SJSA1 (cell line): ENCODE measurements around the gene ANXA2. TPM values are rescaled to one million over a fixed set of nuclear protein-coding genes. Genes with fewer than 3 reads are reported as not detected.

ENCODE experiments used
- DNase-seq, 2 experiments: peaks; one replicate each; pipeline ENCODE4 v3.0.0-alpha.2; 2015 to 2020; ENCODE audit warnings: low spot score in 2 of 2, low read depth in 1 of 2
- H3K27ac ChIP-seq: fragments of 250-450 bp; sonication (Bioruptor Pico); 2 replicates; pipeline ENCODE4 v1.5.1; 2020; ENCODE audit warnings: mild to moderate bottlenecking, moderate library complexity
- H3K27me3 ChIP-seq: fragments of 250-450 bp; sonication (Bioruptor Pico); replicated peaks from 2 replicates; pipeline ENCODE4 v1.5.1; 2020; ENCODE audit warnings: mild to moderate bottlenecking, moderate library complexity
- H3K36me3 ChIP-seq: fragments of 250-450 bp; sonication (Bioruptor Pico); 2 replicates; pipeline ENCODE4 v1.5.1; 2020; ENCODE audit warnings: mild to moderate bottlenecking
- H3K4me1 ChIP-seq: fragments of 250-450 bp; sonication (Bioruptor Pico); replicated peaks from 2 replicates; pipeline ENCODE4 v1.6.1; 2021; ENCODE audit warnings: mild to moderate bottlenecking
- H3K4me3 ChIP-seq: fragments of 250-450 bp; sonication (Bioruptor Pico); 2 replicates; pipeline ENCODE4 v1.5.1; 2020; ENCODE audit warnings: mild to moderate bottlenecking
- H3K9me3 ChIP-seq: fragments of 250-450 bp; sonication (Bioruptor Pico); replicated peaks from 2 replicates; pipeline ENCODE4 v1.5.1; 2020; ENCODE audit warnings: mild to moderate bottlenecking
- total RNA-seq: library from RNA; depleted of rRNA; stranded (reverse); fragments of >200 nt; shearing (Covaris generic); gene quantifications from 2 replicates; pipeline ENCODE4 v1.2.3, GENCODE V29; 2014

The ANXA2 gene
- total RNA-seq, 1 experiment from 2014 or later = 3,434 TPM

GRCh38 chr15:60379185-60379524 is 18.6 kb downstream of the ANXA2 start:
- Histone ChIP-seq H3K9me3 (no peaks in the 10 kb centered on the region), H3K27ac (peak overlapping the region; percentile 95), H3K4me1 (peaks cover 97% of the 10 kb centered on the region), H3K27me3 (no peaks in the 10 kb centered on the region), H3K4me3 (no peak overlapping the region), H3K36me3 (peaks cover 91% of the 10 kb centered on the region)
- DNase-seq = no peak

GRCh38 chr15:60376677-60377095 is 21.1 kb downstream of the ANXA2 start:
- no peaks in the 10 kb centered on the region for H3K27me3 ChIP-seq
- H3K27ac ChIP-seq = peak overlapping the region; percentile 41
- H3K9me3 ChIP-seq = no peaks in the 10 kb centered on the region
- H3K4me3 ChIP-seq = no peak overlapping the region
- peak in 1 of 2 experiments; percentile 56 for DNase-seq
- H3K36me3 ChIP-seq = peaks cover 88% of the 10 kb centered on the region
- H3K4me1 ChIP-seq = peaks cover 97% of the 10 kb centered on the region

GRCh38 chr15:60375306-60375705 is 22.5 kb downstream of the ANXA2 start:
- peaks cover 96% of the 10 kb centered on the region for H3K4me1 ChIP-seq

GRCh38 chr15:60374628-60375081 is 23.1 kb downstream of the ANXA2 start:
- Histone ChIP-seq H3K27me3 (no peaks in the 10 kb centered on the region), H3K36me3 (peaks cover 85% of the 10 kb centered on the region), H3K4me1 (peaks cover 97% of the 10 kb centered on the region), H3K9me3 (no peaks in the 10 kb centered on the region), H3K4me3 (no peak overlapping the region), H3K27ac (peak overlapping the region; percentile 96)
- DNase-seq = peak; percentile 96 to 98

More at GRCh38 chr15:60375306-60375705, 22.5 kb downstream of the ANXA2 start:
- no peaks in the 10 kb centered on the region for H3K27me3 ChIP-seq
- H3K9me3 ChIP-seq = no peaks in the 10 kb centered on the region
- DNase-seq = no peak
- peak overlapping the region; percentile 96 for H3K27ac ChIP-seq
- peaks cover 83% of the 10 kb centered on the region for H3K36me3 ChIP-seq
- no peak overlapping the region for H3K4me3 ChIP-seq

- no peak for DNase-seq
- H3K4me1 ChIP-seq = peaks cover 97% of the 10 kb centered on the region
- no peaks in the 10 kb centered on the region for H3K9me3 ChIP-seq
- H3K4me3 ChIP-seq = no peak overlapping the region
- H3K36me3 ChIP-seq = peaks cover 88% of the 10 kb centered on the region
- no peaks in the 10 kb centered on the region for H3K27me3 ChIP-seq
- H3K27ac ChIP-seq = peak overlapping the region; percentile 96
Observed at GRCh38 chr15:60374209-60374608, 23.6 kb downstream of the ANXA2 start.

- Histone ChIP-seq H3K4me3 (no peak overlapping the region), H3K27me3 (no peaks in the 10 kb centered on the region), H3K27ac (peak overlapping the region; percentile 96), H3K9me3 (no peaks in the 10 kb centered on the region), H3K36me3 (peaks cover 88% of the 10 kb centered on the region), H3K4me1 (peaks cover 97% of the 10 kb centered on the region)
- DNase-seq = peak in 1 of 2 experiments; percentile 23
Observed at GRCh38 chr15:60373745-60374144, 24.0 kb downstream of the ANXA2 start.

- peak in 1 of 2 experiments; percentile 37 for DNase-seq
- peaks cover 88% of the 10 kb centered on the region for H3K36me3 ChIP-seq
- H3K27ac ChIP-seq = peak overlapping the region; percentile 96
- no peak overlapping the region for H3K4me3 ChIP-seq
- no peaks in the 10 kb centered on the region for H3K9me3 ChIP-seq
- H3K4me1 ChIP-seq = peaks cover 97% of the 10 kb centered on the region
- H3K27me3 ChIP-seq = no peaks in the 10 kb centered on the region
Observed at GRCh38 chr15:60373327-60373726, 24.5 kb downstream of the ANXA2 start.

GRCh38 chr15:60372756-60373155 is 25.0 kb downstream of the ANXA2 start:
- peaks cover 84% of the 10 kb centered on the region for H3K36me3 ChIP-seq
- H3K4me3 ChIP-seq = no peak overlapping the region
- DNase-seq = peak; percentile 64 to 71

GRCh38 chr15:60372227-60372626 is 25.6 kb downstream of the ANXA2 start:
- Histone ChIP-seq H3K4me3 (no peak overlapping the region), H3K27me3 (no peaks in the 10 kb centered on the region), H3K4me1 (peaks cover 86% of the 10 kb centered on the region), H3K36me3 (peaks cover 78% of the 10 kb centered on the region), H3K9me3 (no peaks in the 10 kb centered on the region), H3K27ac (peak overlapping the region; percentile 96)
- DNase-seq = no peak

More at GRCh38 chr15:60372756-60373155, 25.0 kb downstream of the ANXA2 start:
- H3K9me3 ChIP-seq = no peaks in the 10 kb centered on the region
- peaks cover 91% of the 10 kb centered on the region for H3K4me1 ChIP-seq
- H3K27me3 ChIP-seq = no peaks in the 10 kb centered on the region
- peak overlapping the region; percentile 96 for H3K27ac ChIP-seq

GRCh38 chr15:60371175-60372051 is 26.4 kb downstream of the ANXA2 start:
- Histone ChIP-seq H3K4me1 (peaks cover 78% of the 10 kb centered on the region), H3K4me3 (no peak overlapping the region), H3K9me3 (no peaks in the 10 kb centered on the region), H3K36me3 (peaks cover 70% of the 10 kb centered on the region), H3K27me3 (no peaks in the 10 kb centered on the region), H3K27ac (peak overlapping the region; percentile 96)
- DNase-seq = peak; percentile 97

GRCh38 chr15:60370869-60371136 is 27.0 kb downstream of the ANXA2 start:
- H3K4me3 ChIP-seq = no peak overlapping the region

GRCh38 chr15:60370105-60370868 is 27.5 kb downstream of the ANXA2 start:
- Histone ChIP-seq H3K27me3 (no peaks in the 10 kb centered on the region), H3K4me3 (no peak overlapping the region), H3K9me3 (no peaks in the 10 kb centered on the region), H3K4me1 (peaks cover 68% of the 10 kb centered on the region), H3K36me3 (peaks cover 62% of the 10 kb centered on the region), H3K27ac (peak overlapping the region; percentile 96)
- DNase-seq = no peak

More at GRCh38 chr15:60370869-60371136, 27.0 kb downstream of the ANXA2 start:
- Histone ChIP-seq H3K36me3 (peaks cover 64% of the 10 kb centered on the region), H3K9me3 (no peaks in the 10 kb centered on the region), H3K27ac (peak overlapping the region; percentile 96), H3K4me1 (peaks cover 71% of the 10 kb centered on the region), H3K27me3 (no peaks in the 10 kb centered on the region)
- DNase-seq = no peak

GRCh38 chr15:60369696-60370095 is 28.1 kb downstream of the ANXA2 start:
- Histone ChIP-seq H3K9me3 (no peaks in the 10 kb centered on the region), H3K27me3 (no peaks in the 10 kb centered on the region), H3K4me1 (peaks cover 67% of the 10 kb centered on the region), H3K4me3 (no peak overlapping the region), H3K27ac (peak overlapping the region; percentile 96; the same call in 1 of the 2 replicates), H3K36me3 (peaks cover 62% of the 10 kb centered on the region)
- DNase-seq = no peak

GRCh38 chr15:60364612-60364924 is 33.2 kb downstream of the ANXA2 start:
- H3K27ac ChIP-seq = no peak overlapping the region
- no peaks in the 10 kb centered on the region for H3K27me3 ChIP-seq
- peaks cover 71% of the 10 kb centered on the region for H3K36me3 ChIP-seq
- H3K4me3 ChIP-seq = no peak overlapping the region
- no peak for DNase-seq
- H3K9me3 ChIP-seq = no peaks in the 10 kb centered on the region
- peaks cover 52% of the 10 kb centered on the region for H3K4me1 ChIP-seq
